ENCODE results near the gene TRIM54. TPM values are rescaled to one million over a fixed set of nuclear protein-coding genes. Genes with fewer than 3 reads are reported as not detected.
"Not testable (repeated sequence)": the region's sequence is repeated elsewhere in the genome, so short reads cannot be mapped to it uniquely, and the experiment has no call there.

The TRIM54 gene
- total RNA-seq, 4 donors from 2014 or later: 219 to 554 (median 427) TPM

- Histone ChIP-seq H3K27ac (peak overlapping the region; percentile 58 to 99 (median 92)), H3K36me3 (peaks cover 0 to 41% of the 10 kb centered on the region in 2 donors), H3K9me3 (no peaks in the 10 kb centered on the region), H3K27me3 (no peaks in the 10 kb centered on the region), H3K4me3 (no peak overlapping the region), H3K4me1 (peaks cover 48 to 85% of the 10 kb centered on the region in 2 donors)
- in situ Hi-C loops (cut with MboI; ENCODE audit: low sequenced_read_pairs in 4 of 4): loop anchor here in 2 of 4 donors (25.0 kb wide), 1 partner anchor 335 kb away; the partner anchor contains the start of gene MAPRE3 (in 2 of the 2)
- intact Hi-C loops (cut with DNase I; ENCODE audit: low total_unique reads): loop anchor here (2.0 kb wide), 1 partner anchor 18 kb away; no protein-coding TSS in a partner anchor
- TF ChIP-seq CTCF (IDR thresholded peaks at IDR 0.05 in 4 of 5, conservative IDR thresholded peaks at IDR 0.05 in 1 of 5) (no peak), POLR2A (IDR thresholded peaks at IDR 0.05) (no peak)
- ATAC-seq (no peak), DNase-seq (no peak)
Observed at GRCh38 chr2:27297195-27297594, 15.0 kb downstream of the TRIM54 start.

DNA sequence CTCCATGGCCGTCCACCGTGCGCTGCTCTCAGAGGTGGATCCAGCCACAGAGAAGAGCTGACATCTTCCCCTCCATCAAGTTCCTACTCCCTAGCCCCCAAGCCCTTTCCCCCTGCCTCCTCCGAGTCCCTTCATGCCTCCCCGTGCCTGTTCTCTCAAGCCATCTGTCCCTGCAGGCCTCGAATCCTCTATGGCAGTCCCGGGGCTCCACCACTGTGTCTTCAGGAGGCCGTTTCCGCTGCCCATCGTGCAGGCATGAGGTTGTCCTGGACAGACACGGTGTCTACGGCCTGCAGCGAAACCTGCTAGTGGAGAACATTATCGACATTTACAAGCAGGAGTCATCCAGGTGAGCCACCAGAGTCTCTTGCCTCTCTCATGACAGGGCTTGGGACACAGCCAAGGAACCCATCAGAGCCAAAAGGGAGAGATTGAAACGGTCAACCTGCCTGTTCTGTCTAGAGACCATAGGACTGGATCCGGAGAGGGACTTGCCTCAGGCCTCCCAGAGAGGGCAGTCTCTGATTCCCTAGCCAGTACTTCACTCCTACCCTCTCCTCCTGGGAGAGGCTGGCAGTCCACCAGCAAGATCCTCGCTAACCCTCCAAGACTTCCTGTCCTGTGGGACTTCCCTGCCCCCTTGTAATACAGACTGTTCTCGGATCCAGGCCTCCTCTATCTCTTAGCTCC lies 16.3 kb downstream of the TRIM54 start:
- peak overlapping the region; percentile 58 to 99 (median 92) for H3K27ac ChIP-seq
- peaks cover 0 to 41% of the 10 kb centered on the region in 2 donors for H3K36me3 ChIP-seq
- peaks cover 44 to 81% of the 10 kb centered on the region in 2 donors for H3K4me1 ChIP-seq
- H3K4me3 ChIP-seq: no peak overlapping the region
- DNase-seq (peak in 1 of 2 donors; percentile 63), ATAC-seq (peak; percentile 11 to 17)
- TF ChIP-seq CTCF (IDR thresholded peaks at IDR 0.05 in 4 of 5, conservative IDR thresholded peaks at IDR 0.05 in 1 of 5) (no peak), POLR2A (IDR thresholded peaks at IDR 0.05) (no peak)
- no peaks in the 10 kb centered on the region for H3K9me3 ChIP-seq
- no peaks in the 10 kb centered on the region for H3K27me3 ChIP-seq
- in situ Hi-C loops (cut with MboI; ENCODE audit: low sequenced_read_pairs in 4 of 4): loop anchor here in 2 of 4 donors (25.0 kb wide), 1 partner anchor 336 kb away; the partner anchor contains the start of gene MAPRE3 (in 2 of the 2)
- intact Hi-C loops (cut with DNase I; ENCODE audit: low total_unique reads): no loop called here

DNA sequence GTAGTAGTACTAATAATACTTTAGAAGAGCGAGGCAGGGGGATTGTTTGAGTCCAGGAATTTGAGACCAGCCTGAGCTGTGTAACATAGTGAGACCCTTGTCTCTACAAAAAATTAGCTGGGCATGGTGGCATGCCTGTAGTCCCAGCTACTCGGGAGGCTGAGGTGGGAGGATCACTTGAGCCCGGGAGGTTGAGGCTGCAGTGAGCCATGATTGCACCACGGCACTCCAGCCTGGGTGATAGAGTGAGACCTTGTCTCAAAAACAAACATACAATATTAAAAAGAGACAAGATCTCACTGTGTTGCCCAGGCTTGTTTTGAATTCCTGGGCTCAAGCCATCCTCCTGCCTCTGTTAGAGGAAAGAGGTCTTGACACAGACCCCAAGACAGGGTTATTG lies 18.4 kb downstream of the TRIM54 start:
- Histone ChIP-seq H3K27ac (peak overlapping the region; percentile 58 to 99 (median 92)), H3K4me1 (peaks cover 23 to 61% of the 10 kb centered on the region in 2 donors), H3K36me3 (peaks cover 0 to 56% of the 10 kb centered on the region in 2 donors)
- ATAC-seq; H3K9me3 ChIP-seq; intact Hi-C loops (cut with DNase I; ENCODE audit: low total_unique reads); H3K27me3 ChIP-seq; DNase-seq; in situ Hi-C loops (cut with MboI; ENCODE audit: low sequenced_read_pairs in 4 of 4); H3K4me3 ChIP-seq: not testable (repeated sequence)

DNA sequence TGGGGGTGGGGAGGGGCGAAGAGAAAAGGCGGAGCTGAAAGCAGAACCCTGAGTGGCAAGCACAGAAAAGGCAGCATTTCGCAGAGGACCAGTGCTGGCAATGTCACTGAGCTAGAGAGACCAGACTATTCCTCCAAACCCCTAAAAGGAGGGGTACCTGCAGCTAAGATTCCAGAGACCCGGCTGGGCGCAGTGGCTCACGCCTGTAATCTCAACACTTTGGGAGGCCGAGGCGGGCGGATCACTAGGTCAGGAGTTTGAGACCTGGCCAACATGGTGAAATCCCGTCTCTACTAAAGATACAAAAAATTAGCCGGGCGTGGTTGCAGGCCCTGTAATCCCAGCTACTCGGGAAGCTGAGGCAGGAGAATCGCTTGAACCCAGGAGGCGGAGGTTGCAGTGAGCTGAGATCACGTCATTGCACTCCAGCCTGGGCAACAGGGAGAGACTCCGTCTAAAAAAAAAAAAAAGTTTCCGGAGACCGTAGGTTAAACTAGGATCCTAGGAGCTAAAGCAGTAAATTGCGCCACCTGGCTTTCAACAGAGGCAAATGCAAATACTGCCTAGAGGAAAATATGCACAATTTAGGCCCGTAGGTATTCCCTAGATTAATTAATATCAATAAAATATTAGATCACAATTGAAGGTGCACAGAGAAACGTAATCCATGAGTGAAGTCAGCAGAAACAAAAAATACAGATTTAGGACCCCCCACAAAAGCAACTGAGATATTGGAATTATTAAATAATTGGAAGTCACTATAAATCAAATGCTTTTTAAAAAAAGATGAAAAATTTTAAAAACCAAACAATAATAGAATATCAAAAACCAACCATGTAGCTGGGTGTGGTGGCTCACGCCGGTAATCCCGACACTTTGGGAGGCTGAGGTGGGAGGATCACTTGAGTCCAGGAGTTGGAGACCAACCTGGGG lies 21.1 kb downstream of the TRIM54 start:
- DNase-seq (peak in 1 of 2 donors; percentile 67), ATAC-seq (peak; percentile 64 to 72)
- peak overlapping the region; percentile 58 to 99 (median 92) for H3K27ac ChIP-seq
- TF ChIP-seq CTCF (IDR thresholded peaks at IDR 0.05 in 4 of 5, conservative IDR thresholded peaks at IDR 0.05 in 1 of 5) (peak; percentile 82 to 89 (median 86)), POLR2A (IDR thresholded peaks at IDR 0.05) (no peak)
- H3K27me3 ChIP-seq: peaks cover 0 to 4% (median 2%) of the 10 kb centered on the region in 3 donors
- peaks cover 0 to 71% of the 10 kb centered on the region in 2 donors for H3K36me3 ChIP-seq
- intact Hi-C loops (cut with DNase I; ENCODE audit: low total_unique reads) (loop anchor here (1.0 kb wide), 2 partner anchors 23 to 39 kb away; no protein-coding TSS in a partner anchor), in situ Hi-C loops (cut with MboI; ENCODE audit: low sequenced_read_pairs in 4 of 4) (no loop called here)
- no peaks in the 10 kb centered on the region for H3K9me3 ChIP-seq
- peak overlapping the region in 3 of 4 donors; percentile 5 to 20 (median 12) for H3K4me3 ChIP-seq
- peaks cover 14 to 38% of the 10 kb centered on the region in 2 donors for H3K4me1 ChIP-seq
